ENCODE results near the gene PARD3. TPM values are rescaled to one million over a fixed set of nuclear protein-coding genes. Genes with fewer than 3 reads are reported as not detected.
"Not testable (repeated sequence)": the region's sequence is repeated elsewhere in the genome, so short reads cannot be mapped to it uniquely, and the experiment has no call there.

The PARD3 gene
- total RNA-seq, 1 donor from 2014 or later: 0.11 TPM

- Mint-ChIP-seq H3K27me3 (peaks cover 5% of the 10 kb centered on the region), H3K27ac (no peak overlapping the region), H3K4me3 (no peak overlapping the region), H3K36me3 (ENCODE audit: low read depth) (no peaks in the 10 kb centered on the region), H3K9me3 (no peaks in the 10 kb centered on the region), H3K4me1 (no peaks in the 10 kb centered on the region)
- TF ChIP-seq CTCF (IDR thresholded peaks at IDR 0.05): no peak
- intact Hi-C loops (cut with micrococcal nuclease): no loop called here
- DNase-seq (no peak), ATAC-seq (ENCODE audit: low read depth) (no peak)
- ChIA-PET POLR2A (no interaction called here), CTCF (no interaction called here)
Observed at GRCh38 chr10:34751272-34751671, 63.8 kb downstream of the PARD3 start.

GRCh38 chr10:34750795-34751194, 64.3 kb downstream of the PARD3 start:
- POLR2A ChIA-PET; H3K4me3 Mint-ChIP-seq; H3K27me3 Mint-ChIP-seq; intact Hi-C loops (cut with micrococcal nuclease); CTCF ChIA-PET; ATAC-seq (ENCODE audit: low read depth); H3K36me3 Mint-ChIP-seq (ENCODE audit: low read depth); H3K4me1 Mint-ChIP-seq; DNase-seq; H3K9me3 Mint-ChIP-seq; H3K27ac Mint-ChIP-seq: not testable (repeated sequence)

GRCh38 chr10:34748767-34749166, 66.3 kb downstream of the PARD3 start:
- H3K36me3 Mint-ChIP-seq (ENCODE audit: low read depth): no peaks in the 10 kb centered on the region
- TF ChIP-seq CTCF (IDR thresholded peaks at IDR 0.05): no peak
- H3K27me3 Mint-ChIP-seq: peaks cover 5% of the 10 kb centered on the region
- POLR2A ChIA-PET: no interaction called here
- no peaks in the 10 kb centered on the region for H3K4me1 Mint-ChIP-seq
- CTCF ChIA-PET: no interaction called here
- ATAC-seq (ENCODE audit: low read depth) (no peak), DNase-seq (no peak)
- no peak overlapping the region for H3K27ac Mint-ChIP-seq
- H3K9me3 Mint-ChIP-seq: no peaks in the 10 kb centered on the region
- intact Hi-C loops (cut with micrococcal nuclease): no loop called here
- no peak overlapping the region for H3K4me3 Mint-ChIP-seq

GRCh38 chr10:34748357-34748756, 66.7 kb downstream of the PARD3 start:
- ChIA-PET CTCF (no interaction called here), POLR2A (no interaction called here)
- intact Hi-C loops (cut with micrococcal nuclease): no loop called here
- Mint-ChIP-seq H3K9me3 (no peaks in the 10 kb centered on the region), H3K27ac (no peak overlapping the region), H3K36me3 (ENCODE audit: low read depth) (no peaks in the 10 kb centered on the region), H3K27me3 (peaks cover 2% of the 10 kb centered on the region), H3K4me1 (no peaks in the 10 kb centered on the region), H3K4me3 (no peak overlapping the region)
- ATAC-seq (ENCODE audit: low read depth): no peak
- TF ChIP-seq CTCF (IDR thresholded peaks at IDR 0.05): no peak
- no peak for DNase-seq

GRCh38 chr10:34746094-34746493, 69.0 kb downstream of the PARD3 start:
- no peaks in the 10 kb centered on the region for H3K36me3 Mint-ChIP-seq (ENCODE audit: low read depth)
- ATAC-seq (ENCODE audit: low read depth) (no peak), DNase-seq (no peak)
- intact Hi-C loops (cut with micrococcal nuclease): no loop called here
- no peak overlapping the region for H3K27ac Mint-ChIP-seq
- no peaks in the 10 kb centered on the region for H3K27me3 Mint-ChIP-seq
- no peaks in the 10 kb centered on the region for H3K4me1 Mint-ChIP-seq
- no peak overlapping the region for H3K4me3 Mint-ChIP-seq
- H3K9me3 Mint-ChIP-seq: no peaks in the 10 kb centered on the region
- CTCF ChIA-PET: no interaction called here
- POLR2A ChIA-PET: no interaction called here
- TF ChIP-seq CTCF (IDR thresholded peaks at IDR 0.05): no peak

GRCh38 chr10:34745244-34745643, 69.9 kb downstream of the PARD3 start:
- TF ChIP-seq CTCF (IDR thresholded peaks at IDR 0.05): no peak
- POLR2A ChIA-PET: no interaction called here
- no peak for ATAC-seq (ENCODE audit: low read depth)
- intact Hi-C loops (cut with micrococcal nuclease): no loop called here
- H3K27ac Mint-ChIP-seq: no peak overlapping the region
- H3K27me3 Mint-ChIP-seq: no peaks in the 10 kb centered on the region
- H3K9me3 Mint-ChIP-seq: no peaks in the 10 kb centered on the region
- no peak overlapping the region for H3K4me3 Mint-ChIP-seq
- CTCF ChIA-PET: no interaction called here
- DNase-seq: no peak
- H3K4me1 Mint-ChIP-seq: no peaks in the 10 kb centered on the region
- H3K36me3 Mint-ChIP-seq (ENCODE audit: low read depth): no peaks in the 10 kb centered on the region

Data from activated B cell treated with CpG ODN at 0.5 μM for 24 hours (primary cell).